ENCODE data around the gene TLL1.

Gene TLL1

DNA sequence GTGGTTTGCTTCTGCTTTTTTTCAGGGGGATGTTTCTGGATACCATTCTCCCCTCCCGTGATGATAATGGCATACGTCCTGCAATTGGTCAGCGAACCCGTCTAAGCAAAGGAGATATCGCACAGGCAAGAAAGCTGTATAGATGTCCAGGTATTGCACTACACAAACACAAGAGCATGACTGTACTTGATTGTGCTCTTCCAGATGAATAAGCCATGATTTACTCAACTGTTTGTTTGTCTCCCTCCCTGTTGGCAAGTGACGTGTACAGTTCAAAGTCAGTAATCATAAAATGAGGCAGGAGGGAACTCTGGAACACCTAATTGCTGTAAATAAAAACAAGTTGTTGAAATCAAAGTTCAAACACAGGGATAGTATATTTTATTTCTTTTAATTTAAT lies 141.4 kb downstream of the TLL1 start:
- POLR2A ChIA-PET, result no interaction called here
- no peak for DNase-seq (ENCODE audit: extremely low spot score)
- CTCF ChIA-PET, result no interaction called here
- TF ChIP-seq, protein P1, sequence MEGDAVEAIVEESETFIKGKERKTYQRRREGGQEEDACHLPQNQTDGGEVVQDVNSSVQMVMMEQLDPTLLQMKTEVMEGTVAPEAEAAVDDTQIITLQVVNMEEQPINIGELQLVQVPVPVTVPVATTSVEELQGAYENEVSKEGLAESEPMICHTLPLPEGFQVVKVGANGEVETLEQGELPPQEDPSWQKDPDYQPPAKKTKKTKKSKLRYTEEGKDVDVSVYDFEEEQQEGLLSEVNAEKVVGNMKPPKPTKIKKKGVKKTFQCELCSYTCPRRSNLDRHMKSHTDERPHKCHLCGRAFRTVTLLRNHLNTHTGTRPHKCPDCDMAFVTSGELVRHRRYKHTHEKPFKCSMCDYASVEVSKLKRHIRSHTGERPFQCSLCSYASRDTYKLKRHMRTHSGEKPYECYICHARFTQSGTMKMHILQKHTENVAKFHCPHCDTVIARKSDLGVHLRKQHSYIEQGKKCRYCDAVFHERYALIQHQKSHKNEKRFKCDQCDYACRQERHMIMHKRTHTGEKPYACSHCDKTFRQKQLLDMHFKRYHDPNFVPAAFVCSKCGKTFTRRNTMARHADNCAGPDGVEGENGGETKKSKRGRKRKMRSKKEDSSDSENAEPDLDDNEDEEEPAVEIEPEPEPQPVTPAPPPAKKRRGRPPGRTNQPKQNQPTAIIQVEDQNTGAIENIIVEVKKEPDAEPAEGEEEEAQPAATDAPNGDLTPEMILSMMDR (IDR thresholded peaks at IDR 0.05; ENCODE audit: control extremely low read depth, extremely low read depth, low read depth, missing control alignments), result no peak

DNA sequence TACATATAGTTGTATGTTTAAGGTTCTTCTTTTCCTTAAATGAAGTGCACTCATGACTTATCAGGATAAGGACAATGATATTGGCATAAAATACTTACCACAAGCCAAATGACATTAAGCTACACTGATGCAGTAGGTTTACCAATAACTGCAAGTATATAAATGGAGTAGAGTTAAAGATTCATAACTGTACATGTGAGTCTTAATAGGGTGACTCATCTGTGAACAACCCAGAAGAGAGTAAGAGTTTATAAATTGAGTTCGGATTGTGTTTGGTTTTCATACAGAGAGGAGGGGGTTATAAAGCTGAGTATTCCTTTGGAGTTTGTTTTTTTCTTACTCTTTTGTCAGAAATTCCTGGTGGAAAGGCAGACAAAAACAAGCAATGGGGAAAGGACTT lies 144.8 kb downstream of the TLL1 start:
- no peak for DNase-seq (ENCODE audit: extremely low spot score)
- ChIA-PET CTCF (interaction anchor here (1.4 to 2.2 kb wide), 2 partner anchors 11 to 515 kb away, joined by 3 to 5 read pairs; no protein-coding TSS in a partner anchor), POLR2A (no interaction called here)
- TF ChIP-seq, protein P1 (IDR thresholded peaks at IDR 0.05; ENCODE audit: control extremely low read depth, extremely low read depth, low read depth, missing control alignments), result no peak

DNA sequence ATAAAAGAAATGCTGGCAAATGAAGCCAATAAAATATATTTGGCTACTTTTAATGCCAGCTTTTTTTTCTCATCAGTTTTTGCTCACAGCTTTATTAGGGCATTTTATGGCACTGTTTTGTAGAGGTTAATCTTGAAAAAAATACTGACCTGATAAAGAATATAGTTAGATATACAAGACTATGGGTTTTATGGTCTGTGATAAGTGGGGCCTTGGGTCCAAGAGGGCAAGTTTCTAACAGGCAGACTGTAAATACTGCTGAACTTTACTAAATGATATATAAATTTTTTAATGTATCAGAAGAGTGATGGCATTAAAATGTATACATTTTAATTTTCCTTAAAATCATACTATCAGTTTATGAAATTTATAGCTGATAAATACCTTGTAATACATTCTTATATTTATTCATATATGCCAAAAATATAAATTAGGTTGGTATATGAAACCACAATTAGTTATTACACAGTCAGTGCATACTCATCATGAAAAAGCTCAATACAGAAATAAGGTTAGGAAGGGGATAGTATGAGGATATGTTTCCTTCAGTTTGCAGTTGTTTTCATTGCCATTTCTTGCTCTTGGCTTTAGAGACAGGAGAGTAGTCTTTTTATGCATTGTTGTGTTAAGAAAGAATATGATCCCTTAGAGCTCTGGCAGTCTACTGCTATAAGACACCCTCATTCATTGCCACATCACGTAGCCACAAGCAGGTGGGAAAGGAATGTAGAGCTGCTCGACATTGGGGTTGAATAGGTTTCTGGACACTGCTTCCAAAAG lies 146.6 kb downstream of the TLL1 start:
- TF ChIP-seq, protein P1 (IDR thresholded peaks at IDR 0.05; ENCODE audit: control extremely low read depth, extremely low read depth, low read depth, missing control alignments), result no peak
- no peak for DNase-seq (ENCODE audit: extremely low spot score)
- ChIA-PET POLR2A (no interaction called here), CTCF (interaction anchor here (1.1 to 2.2 kb wide), 4 partner anchors 8 to 517 kb away, joined by 4 to 5 read pairs (median 4); no protein-coding TSS in a partner anchor)

DNA sequence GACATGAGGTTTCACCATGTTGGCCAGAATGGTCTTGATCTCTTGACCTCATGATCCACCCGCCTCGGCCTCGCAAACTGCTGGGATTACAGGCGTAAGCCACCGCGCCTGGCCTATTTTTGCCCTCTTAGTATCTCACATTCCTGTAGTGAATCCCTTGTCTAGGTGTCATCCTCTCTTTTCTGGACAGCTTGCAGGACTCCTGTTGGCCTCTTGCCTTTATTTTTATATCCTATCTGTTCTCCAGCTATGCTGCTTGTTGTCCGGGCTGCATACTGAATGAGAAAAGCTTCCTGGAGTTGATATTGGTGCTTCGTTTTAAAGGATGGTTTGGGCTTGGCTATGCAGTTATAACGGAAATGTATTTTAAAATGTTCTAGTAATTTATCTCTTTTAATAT lies 148.6 kb downstream of the TLL1 start:
- TF ChIP-seq, protein P1 (IDR thresholded peaks at IDR 0.05; ENCODE audit: control extremely low read depth, extremely low read depth, low read depth, missing control alignments), result no peak

DNA sequence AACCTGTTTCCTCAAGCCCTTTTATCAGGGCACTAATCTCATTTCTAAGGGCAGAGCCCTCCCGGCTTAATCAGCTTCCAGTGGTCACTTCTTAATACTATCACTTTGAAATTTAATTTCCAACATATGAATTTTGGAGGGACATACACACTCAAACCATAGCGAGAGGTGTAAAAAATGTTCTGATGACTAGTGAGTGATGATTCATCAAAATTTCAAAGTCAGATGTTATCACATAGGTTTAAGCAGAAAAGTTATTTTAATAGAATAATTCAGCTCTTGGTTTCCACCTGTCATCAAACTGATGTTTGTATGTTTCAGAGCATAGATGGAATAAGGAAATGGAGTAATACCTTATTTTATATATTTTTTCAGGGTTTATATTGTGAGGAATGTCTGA lies 161.9 kb downstream of the TLL1 start:
- DNase-seq (ENCODE audit: extremely low spot score), result no peak
- POLR2A ChIA-PET, result no interaction called here
- TF ChIP-seq, protein P1 (IDR thresholded peaks at IDR 0.05; ENCODE audit: control extremely low read depth, extremely low read depth, low read depth, missing control alignments), result no peak
- CTCF ChIA-PET, result interaction anchor here (1.9 to 2.2 kb wide), 2 partner anchors 8 to 14 kb away, joined by 5 read pairs; no protein-coding TSS in a partner anchor

More for the DNA sequence above, 148.6 kb downstream of the TLL1 start:
- POLR2A ChIA-PET, result no interaction called here
- no peak for DNase-seq (ENCODE audit: extremely low spot score)
- CTCF ChIA-PET, result no interaction called here

DNA sequence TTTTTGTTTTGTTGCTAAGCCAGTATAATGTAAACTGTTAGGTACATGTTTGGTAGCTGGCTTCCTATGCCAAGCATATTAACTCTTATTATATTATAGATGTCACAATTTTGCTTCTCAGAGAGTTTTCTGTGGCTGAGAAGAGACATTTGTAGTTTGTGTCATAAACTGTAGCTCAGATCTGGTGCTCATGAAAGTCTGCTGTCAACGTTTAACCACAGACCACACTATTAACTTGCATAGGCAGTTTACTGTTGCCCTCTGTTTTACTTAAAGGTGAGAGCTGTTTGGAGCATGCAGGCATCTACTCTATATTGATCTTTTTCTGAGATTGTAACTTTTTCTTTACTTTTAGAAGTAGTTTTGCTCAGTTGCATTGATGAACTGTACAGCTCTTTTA lies 166.8 kb downstream of the TLL1 start:
- TF ChIP-seq, protein P1 (IDR thresholded peaks at IDR 0.05; ENCODE audit: control extremely low read depth, extremely low read depth, low read depth, missing control alignments), result no peak
- CTCF ChIA-PET, result interaction anchor here (1.1 to 2.3 kb wide), 5 partner anchors 9 to 546 kb away, joined by 3 to 7 read pairs (median 4); no protein-coding TSS in a partner anchor
- DNase-seq (ENCODE audit: extremely low spot score), result no peak
- POLR2A ChIA-PET, result no interaction called here
